ENCODE data around the gene F12. TPM values are rescaled to one million over a fixed set of nuclear protein-coding genes. Genes with fewer than 3 reads are reported as not detected.
A peak's percentile ranks its signal among the peaks of the same experiment; 100 is the strongest.

Gene F12
- total RNA-seq, 1 donor from 2014 or later, result 0.31 TPM

DNA sequence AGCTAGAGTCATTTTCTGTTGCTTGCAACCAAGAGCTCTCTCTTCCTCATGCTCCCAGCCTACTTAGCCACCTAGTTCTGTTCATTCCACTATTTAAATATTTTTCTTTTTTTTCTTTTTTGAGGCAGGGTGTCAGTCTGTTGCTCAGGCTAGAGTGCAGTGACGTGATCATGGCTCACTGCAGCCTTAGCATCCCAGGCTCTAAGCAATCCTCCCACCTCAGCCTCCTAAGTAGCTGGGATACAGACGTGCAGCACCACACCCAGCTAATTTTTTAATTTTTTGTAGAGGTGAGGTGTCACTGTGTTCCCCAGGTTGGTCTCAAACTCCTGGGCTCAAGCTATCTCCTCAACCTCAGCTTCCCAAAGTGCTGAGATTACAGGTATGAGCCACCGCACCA, 5.1 kb upstream of the F12 start:
- no peak for DNase-seq
- no peak overlapping the region for H3K4me3 Mint-ChIP-seq
- H3K9me3 Mint-ChIP-seq, result no peaks in the 10 kb centered on the region
- H3K36me3 Mint-ChIP-seq (ENCODE audit: low read depth), result no peaks in the 10 kb centered on the region
- ChIA-PET POLR2A (interaction anchor here (1.1 kb wide), 1 partner anchor 12 kb away, joined by 3 read pairs; the partner anchor contains the start of gene GRK6), CTCF (interaction anchor here (1.1 kb wide), 1 partner anchor 10 kb away, joined by 3 read pairs; no protein-coding TSS in a partner anchor)
- no peak overlapping the region for H3K27ac Mint-ChIP-seq
- TF ChIP-seq, protein P1, sequence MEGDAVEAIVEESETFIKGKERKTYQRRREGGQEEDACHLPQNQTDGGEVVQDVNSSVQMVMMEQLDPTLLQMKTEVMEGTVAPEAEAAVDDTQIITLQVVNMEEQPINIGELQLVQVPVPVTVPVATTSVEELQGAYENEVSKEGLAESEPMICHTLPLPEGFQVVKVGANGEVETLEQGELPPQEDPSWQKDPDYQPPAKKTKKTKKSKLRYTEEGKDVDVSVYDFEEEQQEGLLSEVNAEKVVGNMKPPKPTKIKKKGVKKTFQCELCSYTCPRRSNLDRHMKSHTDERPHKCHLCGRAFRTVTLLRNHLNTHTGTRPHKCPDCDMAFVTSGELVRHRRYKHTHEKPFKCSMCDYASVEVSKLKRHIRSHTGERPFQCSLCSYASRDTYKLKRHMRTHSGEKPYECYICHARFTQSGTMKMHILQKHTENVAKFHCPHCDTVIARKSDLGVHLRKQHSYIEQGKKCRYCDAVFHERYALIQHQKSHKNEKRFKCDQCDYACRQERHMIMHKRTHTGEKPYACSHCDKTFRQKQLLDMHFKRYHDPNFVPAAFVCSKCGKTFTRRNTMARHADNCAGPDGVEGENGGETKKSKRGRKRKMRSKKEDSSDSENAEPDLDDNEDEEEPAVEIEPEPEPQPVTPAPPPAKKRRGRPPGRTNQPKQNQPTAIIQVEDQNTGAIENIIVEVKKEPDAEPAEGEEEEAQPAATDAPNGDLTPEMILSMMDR (IDR thresholded peaks at IDR 0.05), result no peak
- no peak for ATAC-seq (ENCODE audit: low read depth)
- H3K27me3 Mint-ChIP-seq, result no peaks in the 10 kb centered on the region
- intact Hi-C loops (cut with micrococcal nuclease), result no loop called here
- peaks cover 8% of the 10 kb centered on the region for H3K4me1 Mint-ChIP-seq

DNA sequence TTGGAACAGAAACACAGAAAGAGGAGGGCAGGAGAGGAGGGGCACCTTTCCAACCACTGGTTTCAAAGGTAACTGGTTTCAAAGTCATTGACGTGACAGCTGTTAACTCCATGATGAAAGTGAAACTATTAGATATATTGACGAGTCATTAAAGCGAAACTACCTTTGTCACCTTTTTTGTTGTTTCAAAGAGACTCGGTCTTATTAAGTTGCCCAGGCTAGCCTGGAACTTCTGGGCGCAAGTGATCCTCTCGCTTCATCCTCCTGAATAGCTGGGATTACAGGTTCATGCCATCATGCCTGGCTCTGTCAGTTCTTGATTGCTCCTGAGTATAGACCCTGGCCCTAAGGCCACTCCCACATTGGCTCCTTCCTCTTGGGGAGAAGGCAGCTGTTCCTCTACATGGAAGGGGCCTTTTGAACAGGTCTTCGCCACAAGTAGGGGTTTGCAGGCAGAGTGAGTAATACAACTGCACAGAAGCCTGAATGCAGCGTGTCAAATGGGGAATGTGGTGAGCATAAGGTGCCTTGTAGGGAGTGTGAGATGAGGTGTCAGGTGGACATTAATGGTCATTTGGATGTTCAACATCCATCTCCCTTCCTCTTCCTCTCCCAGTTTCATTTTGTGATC, 3.4 kb upstream of the F12 start:
- no peak for ATAC-seq (ENCODE audit: low read depth)
- H3K4me1 Mint-ChIP-seq, result peaks cover 8% of the 10 kb centered on the region
- H3K9me3 Mint-ChIP-seq, result no peaks in the 10 kb centered on the region
- ChIA-PET POLR2A (interaction anchor here (0.6 to 1.0 kb wide), 2 partner anchors 13 to 42 kb away, joined by 3 to 4 read pairs; partner anchors contain the start of gene GRK6), CTCF (interaction anchor here (0.9 kb wide), 1 partner anchor 9 kb away, joined by 3 read pairs; no protein-coding TSS in a partner anchor)
- no peak overlapping the region for H3K4me3 Mint-ChIP-seq
- no peaks in the 10 kb centered on the region for H3K36me3 Mint-ChIP-seq (ENCODE audit: low read depth)
- no peak for DNase-seq
- no peak overlapping the region for H3K27ac Mint-ChIP-seq
- intact Hi-C loops (cut with micrococcal nuclease), result no loop called here
- TF ChIP-seq, protein P1 (IDR thresholded peaks at IDR 0.05), result no peak
- H3K27me3 Mint-ChIP-seq, result no peaks in the 10 kb centered on the region

DNA sequence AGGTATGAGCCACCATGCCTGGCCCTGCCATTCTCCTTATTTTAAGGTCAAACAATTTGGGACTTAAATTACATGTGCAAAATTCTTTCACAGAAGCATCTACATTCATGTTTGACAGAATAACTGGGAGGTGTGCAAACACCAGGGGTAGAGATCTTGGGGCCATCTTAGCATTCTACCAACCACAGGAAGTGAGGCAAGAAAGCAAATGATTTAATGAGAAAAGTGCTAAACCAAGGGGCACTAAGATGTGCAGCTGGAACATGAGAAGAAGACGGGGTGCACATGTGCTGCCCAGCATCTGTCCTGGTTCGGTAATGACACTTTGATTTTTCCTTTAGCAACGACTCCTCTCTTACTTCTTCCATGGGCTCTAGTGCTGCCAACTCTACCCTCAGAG, 1.2 kb upstream of the F12 start:
- DNase-seq, result no peak
- no peak for ATAC-seq (ENCODE audit: low read depth)
- H3K27me3 Mint-ChIP-seq, result no peaks in the 10 kb centered on the region
- ChIA-PET CTCF (interaction anchor here (0.9 kb wide), 1 partner anchor 44 kb away, joined by 3 read pairs; no protein-coding TSS in a partner anchor), POLR2A (no interaction called here)
- H3K4me1 Mint-ChIP-seq, result peaks cover 20% of the 10 kb centered on the region
- no peak overlapping the region for H3K27ac Mint-ChIP-seq
- H3K36me3 Mint-ChIP-seq (ENCODE audit: low read depth), result no peaks in the 10 kb centered on the region
- H3K4me3 Mint-ChIP-seq, result no peak overlapping the region
- no peaks in the 10 kb centered on the region for H3K9me3 Mint-ChIP-seq
- intact Hi-C loops (cut with micrococcal nuclease), result no loop called here
- TF ChIP-seq, protein P1 (IDR thresholded peaks at IDR 0.05), result no peak

DNA sequence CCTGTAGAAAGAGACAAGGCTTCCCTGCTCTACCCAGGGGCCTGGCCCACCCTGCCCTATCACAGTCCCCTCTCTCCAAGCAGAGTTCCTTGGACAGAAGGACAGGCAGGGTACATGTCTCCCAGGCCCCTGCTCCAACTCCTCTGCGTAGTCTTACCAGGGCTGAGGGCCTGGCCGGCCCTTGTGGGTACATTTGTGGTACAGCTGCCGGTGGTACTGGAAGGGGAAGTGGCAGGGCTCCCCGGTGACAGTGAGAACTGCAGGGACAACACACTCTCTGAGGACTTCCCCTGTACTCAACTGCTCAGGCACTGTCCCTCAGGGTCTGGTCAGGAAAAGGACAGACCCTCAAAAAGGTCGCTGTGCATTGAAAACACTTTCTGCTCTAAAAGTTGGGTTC, 3.6 kb downstream of the F12 start:
- intact Hi-C loops (cut with micrococcal nuclease), result loop anchor here (2.0 kb wide), 2 partner anchors 21 to 41 kb away; partner anchors contain the start of genes GRK6 and PRR7
- Mint-ChIP-seq H3K4me1 (peaks cover 39% of the 10 kb centered on the region), H3K27me3 (peaks cover 5% of the 10 kb centered on the region), H3K4me3 (peak overlapping the region; percentile 15), H3K36me3 (ENCODE audit: low read depth) (no peaks in the 10 kb centered on the region), H3K27ac (peak overlapping the region; percentile 61), H3K9me3 (no peaks in the 10 kb centered on the region)
- CTCF ChIA-PET, result interaction anchor here (1.0 to 8.5 kb wide), 7 partner anchors 17 to 103 kb away, joined by 3 to 293 read pairs (median 24); partner anchors contain the start of genes GRK6, PDLIM7 and PRR7
- POLR2A ChIA-PET, result interaction anchor here (4.8 to 6.3 kb wide), 4 partner anchors 20 to 49 kb away, joined by 35 to 88 read pairs (median 54); partner anchors contain the start of genes GRK6 and PRR7
- TF ChIP-seq, protein P1 (IDR thresholded peaks at IDR 0.05), result no peak
- DNase-seq (peak; percentile 49), ATAC-seq (ENCODE audit: low read depth) (peak; percentile 58)

DNA sequence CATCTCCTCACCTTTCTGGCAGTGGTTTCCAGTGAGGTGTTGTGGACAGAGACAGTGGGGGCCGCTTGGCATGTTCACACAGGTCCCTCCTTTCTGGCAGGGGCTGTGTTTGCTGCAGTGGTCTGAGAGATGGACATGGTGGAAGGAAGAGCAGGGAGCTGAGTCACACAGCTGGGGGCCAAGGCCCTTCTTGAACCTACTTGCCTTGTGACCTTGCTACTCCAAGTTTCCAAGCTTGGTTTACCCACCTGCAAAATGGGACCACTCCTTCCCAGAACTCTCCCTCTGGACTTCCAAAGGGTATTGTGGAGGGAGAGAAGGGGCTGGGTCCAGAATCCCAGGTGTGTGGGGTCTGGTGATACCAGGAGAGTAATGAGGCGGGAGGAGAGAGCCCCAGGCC, 4.1 kb downstream of the F12 start:
- peaks cover 5% of the 10 kb centered on the region for H3K27me3 Mint-ChIP-seq

More for the DNA sequence above, 4.1 kb downstream of the F12 start:
- H3K9me3 Mint-ChIP-seq, result no peaks in the 10 kb centered on the region
- intact Hi-C loops (cut with micrococcal nuclease), result loop anchor here (2.0 kb wide), 2 partner anchors 21 to 41 kb away; partner anchors contain the start of genes GRK6 and PRR7
- peak overlapping the region; percentile 19 for H3K4me3 Mint-ChIP-seq
- ATAC-seq (ENCODE audit: low read depth) (no peak), DNase-seq (no peak)
- H3K4me1 Mint-ChIP-seq, result peaks cover 39% of the 10 kb centered on the region
- no peak overlapping the region for H3K27ac Mint-ChIP-seq
- ChIA-PET POLR2A (interaction anchor here (4.8 to 6.3 kb wide), 4 partner anchors 21 to 50 kb away, joined by 35 to 88 read pairs (median 54); partner anchors contain the start of genes GRK6 and PRR7), CTCF (interaction anchor here (1.0 to 8.5 kb wide), 11 partner anchors 16 to 111 kb away, joined by 3 to 293 read pairs (median 10); partner anchors contain the start of genes GRK6, PDLIM7 and PRR7)
- H3K36me3 Mint-ChIP-seq (ENCODE audit: low read depth), result no peaks in the 10 kb centered on the region
- TF ChIP-seq, protein P1 (IDR thresholded peaks at IDR 0.05), result no peak
